GM21619 (cell line): Measurements from ENCODE around the gene SLC25A12.

Source experiments
- ATAC-seq: cut with Tn5 transposase; IDR thresholded peaks from one replicate; pipeline ENCODE4 v1.9.1; 2021; ENCODE audit not compliant: unreplicated experiment

The SLC25A12 gene

DNA sequence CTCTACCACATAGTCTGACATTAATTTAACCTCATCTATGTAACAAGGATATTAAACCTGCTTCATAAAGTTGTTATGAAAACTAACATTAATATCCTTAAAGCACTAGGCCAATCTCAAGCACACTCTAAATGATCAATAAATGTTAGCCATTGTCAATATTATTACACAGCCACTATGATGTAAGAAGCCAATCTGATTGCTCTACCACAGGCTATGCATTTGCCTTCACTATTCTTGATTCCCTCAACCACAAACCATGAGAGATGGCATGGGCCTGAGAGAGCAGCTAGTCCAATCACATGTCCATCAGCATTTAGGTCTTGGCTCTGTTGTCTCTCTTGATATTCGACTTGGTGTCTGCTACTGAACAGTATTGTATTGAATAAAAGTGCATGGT lies 4.2 kb downstream of the SLC25A12 start:
- no peak for ATAC-seq

DNA sequence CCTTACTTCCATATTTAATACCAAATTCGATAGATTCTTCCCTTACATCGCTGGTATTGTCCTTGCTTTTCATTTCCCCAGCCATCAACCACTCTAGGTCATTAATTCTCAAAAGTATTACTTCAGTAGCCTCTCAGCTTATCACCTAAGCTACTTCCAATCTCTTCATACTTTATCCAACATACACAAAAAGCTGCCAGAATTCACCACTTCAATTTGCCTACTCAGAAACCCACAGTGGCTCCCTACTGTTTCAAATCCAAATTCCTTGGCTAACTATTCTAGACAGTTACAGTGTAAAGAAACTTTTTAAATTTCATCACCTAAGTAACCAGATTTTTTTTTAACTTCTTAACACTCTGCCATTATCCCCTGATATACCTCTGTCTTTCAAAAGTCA lies 4.7 kb downstream of the SLC25A12 start:
- no peak for ATAC-seq

GRCh38 chr2:171883275-171883893 lies 10.7 kb downstream of the SLC25A12 start:
- ATAC-seq = no peak

GRCh38 chr2:171882089-171882769 lies 11.8 kb downstream of the SLC25A12 start:
- peak; percentile 74 for ATAC-seq

- ATAC-seq = no peak
Observed at GRCh38 chr2:171880774-171881173, 13.3 kb downstream of the SLC25A12 start.

DNA sequence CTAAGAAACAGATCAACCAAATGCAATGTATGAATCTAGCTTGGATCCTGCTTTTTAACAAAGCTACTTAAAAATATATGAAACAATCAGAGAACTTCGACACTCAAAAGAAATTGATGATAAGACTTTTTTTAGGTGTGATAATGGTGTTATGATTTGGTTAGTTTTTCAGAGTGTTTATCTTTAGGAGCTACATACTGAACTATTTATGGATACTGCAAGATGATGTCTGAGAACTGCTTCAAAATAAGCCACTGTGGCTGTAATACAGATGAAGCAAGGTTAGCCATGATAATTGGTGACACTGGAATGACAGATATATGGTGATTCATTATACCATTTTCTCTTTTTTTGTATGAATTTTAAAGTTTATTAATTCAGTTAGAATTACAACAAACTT lies 14.2 kb downstream of the SLC25A12 start:
- ATAC-seq = no peak

- no peak for ATAC-seq
Observed at GRCh38 chr2:171878481-171878993, 15.5 kb downstream of the SLC25A12 start.

DNA sequence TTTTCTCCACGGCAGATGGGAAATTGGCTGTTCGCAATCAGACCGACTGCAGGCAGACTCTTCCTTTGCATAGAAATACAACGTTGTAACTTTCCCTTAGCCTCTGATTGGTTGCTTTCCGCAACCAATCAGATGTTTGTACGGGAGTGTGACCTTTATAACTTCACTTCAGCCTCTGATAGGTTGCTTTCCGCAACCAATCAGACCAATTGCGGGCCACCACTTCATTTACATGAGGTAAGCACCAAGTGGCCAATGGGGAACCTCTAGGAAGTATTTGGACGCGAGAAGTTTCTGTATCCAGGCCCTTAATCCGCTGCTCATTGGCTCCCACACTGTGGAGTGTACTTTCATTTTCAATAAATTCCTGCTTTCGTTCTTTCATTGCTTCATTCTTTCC lies 19.1 kb downstream of the SLC25A12 start:
- no peak for ATAC-seq

GRCh38 chr2:171874517-171874916 lies 19.5 kb downstream of the SLC25A12 start:
- ATAC-seq = no peak

GRCh38 chr2:171864357-171864985 lies 29.6 kb downstream of the SLC25A12 start:
- ATAC-seq = no peak

DNA sequence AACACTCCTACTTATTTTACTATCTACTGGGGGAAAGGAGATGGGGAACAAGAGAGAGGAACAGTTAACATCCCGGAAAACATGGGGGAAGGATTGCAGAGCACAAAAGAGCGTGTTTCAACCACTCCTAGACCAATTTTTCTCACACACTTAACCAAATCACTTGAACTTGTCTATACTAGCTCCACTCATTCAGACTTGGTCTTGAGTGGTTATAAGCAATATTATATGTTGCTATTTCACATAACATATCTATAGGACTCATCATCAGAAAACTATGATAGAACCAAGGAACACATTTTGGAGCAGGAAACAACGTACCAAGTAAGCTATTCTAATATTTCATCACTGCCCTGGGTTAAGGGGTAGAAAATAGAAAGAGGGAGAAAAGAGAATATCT lies 31.5 kb downstream of the SLC25A12 start:
- ATAC-seq = no peak

DNA sequence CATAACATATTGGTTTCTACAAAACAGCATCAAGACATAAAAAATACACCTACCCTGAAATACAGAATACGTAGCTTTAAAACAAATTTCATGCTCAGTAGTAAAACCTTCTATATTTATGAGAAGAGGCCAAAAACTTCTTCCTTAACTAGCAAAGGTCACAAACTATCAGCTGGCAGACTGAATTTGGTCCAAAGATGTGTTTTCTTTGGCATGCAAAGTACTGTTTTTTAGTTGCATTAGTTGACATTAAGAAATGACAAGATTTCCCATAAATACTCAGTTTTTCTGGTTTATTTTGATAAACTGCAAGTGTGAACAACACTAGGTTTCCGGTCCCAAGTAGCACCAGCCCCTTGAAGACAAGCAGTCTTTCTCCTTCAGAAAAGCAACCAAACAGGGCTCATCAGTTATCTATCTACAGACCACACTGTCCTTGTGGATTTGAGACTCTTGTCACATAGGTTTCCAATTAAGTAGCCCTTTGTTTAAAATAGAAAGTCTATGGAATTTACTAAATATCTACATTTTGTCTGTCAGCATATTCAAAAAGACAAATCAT lies 35.6 kb downstream of the SLC25A12 start:
- ATAC-seq = no peak

DNA sequence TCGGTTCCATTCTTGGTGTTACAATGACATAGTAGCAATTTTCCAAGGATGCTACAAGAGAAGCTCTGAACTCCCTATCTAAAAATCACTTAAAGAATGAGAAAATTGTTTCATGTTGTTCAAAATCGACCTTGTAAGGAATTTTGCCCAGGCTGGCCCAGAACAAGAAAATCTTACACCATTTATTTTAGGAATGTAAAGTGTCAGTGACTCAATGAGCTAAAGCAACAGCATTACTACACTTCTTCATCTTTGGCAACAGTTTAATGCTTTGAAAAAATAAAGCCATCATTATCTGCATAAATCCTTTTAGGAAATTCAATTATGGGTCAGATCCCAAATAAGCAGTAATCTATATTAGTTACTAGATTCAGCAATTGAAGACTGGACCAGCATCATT lies 38.6 kb downstream of the SLC25A12 start:
- no peak for ATAC-seq

DNA sequence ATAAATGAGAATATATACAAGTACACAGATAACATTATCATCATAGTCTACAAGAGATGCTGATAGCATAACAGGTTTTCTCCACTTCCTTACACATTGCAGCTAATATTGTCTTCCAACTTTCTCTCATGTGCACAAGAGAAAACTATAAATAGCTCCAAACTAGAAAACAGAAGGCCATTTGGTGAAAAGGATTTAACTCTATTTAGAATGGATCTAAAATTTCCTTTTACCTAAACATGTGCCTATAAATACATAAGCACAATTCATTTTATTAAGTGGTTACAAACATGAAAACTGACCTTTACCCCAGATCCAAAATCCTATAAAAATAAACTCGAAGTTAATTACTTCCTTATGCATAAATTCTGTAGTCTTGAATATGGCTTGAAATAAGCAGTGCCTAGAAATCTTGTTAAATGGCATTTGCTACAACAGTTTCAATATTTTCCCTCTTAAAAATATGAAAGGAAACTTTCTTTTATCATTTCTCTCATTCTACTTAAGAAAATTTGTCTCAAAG lies 41.6 kb downstream of the SLC25A12 start:
- no peak for ATAC-seq

DNA sequence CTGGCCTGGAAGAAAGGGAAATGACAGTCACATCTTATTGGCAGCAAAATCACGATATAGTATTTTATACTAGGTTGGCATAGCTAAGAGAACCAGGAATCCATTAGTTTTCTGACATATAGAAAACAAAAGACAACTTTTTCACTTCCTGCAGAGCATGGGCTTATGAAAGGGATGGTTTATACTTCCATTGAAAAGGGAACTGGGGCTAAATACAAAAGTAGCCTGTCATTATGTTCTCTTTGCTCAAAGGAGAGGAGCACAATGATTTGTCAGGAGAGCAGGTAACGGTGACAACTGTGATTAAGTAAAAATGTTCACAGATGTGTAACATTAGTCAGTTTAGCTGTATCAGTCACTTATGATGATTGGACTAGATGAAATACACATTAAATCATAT lies 46.4 kb downstream of the SLC25A12 start:
- no peak for ATAC-seq

GRCh38 chr2:171846894-171847293 lies 47.1 kb downstream of the SLC25A12 start:
- ATAC-seq = no peak

- no peak for ATAC-seq
Observed at GRCh38 chr2:171841996-171842395, 52.0 kb downstream of the SLC25A12 start.

DNA sequence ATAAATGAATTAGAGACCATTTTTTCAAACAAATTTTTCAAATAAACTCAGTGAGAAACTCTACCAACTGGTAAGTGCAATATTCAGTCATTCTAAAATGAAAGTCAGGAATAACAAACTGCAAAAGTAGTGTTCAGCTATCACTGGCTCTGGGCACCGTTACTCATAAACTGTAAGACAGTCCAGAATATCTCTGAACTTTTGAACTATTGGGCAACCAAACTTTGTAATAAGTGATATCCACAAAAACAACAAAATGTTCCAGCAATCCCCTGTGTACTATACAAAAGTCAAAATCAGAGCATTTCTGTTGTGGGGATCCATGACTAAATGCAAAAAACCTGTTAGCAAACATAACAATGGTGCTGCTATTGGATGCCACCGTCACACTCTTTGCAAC lies 56.3 kb downstream of the SLC25A12 start:
- ATAC-seq = no peak

DNA sequence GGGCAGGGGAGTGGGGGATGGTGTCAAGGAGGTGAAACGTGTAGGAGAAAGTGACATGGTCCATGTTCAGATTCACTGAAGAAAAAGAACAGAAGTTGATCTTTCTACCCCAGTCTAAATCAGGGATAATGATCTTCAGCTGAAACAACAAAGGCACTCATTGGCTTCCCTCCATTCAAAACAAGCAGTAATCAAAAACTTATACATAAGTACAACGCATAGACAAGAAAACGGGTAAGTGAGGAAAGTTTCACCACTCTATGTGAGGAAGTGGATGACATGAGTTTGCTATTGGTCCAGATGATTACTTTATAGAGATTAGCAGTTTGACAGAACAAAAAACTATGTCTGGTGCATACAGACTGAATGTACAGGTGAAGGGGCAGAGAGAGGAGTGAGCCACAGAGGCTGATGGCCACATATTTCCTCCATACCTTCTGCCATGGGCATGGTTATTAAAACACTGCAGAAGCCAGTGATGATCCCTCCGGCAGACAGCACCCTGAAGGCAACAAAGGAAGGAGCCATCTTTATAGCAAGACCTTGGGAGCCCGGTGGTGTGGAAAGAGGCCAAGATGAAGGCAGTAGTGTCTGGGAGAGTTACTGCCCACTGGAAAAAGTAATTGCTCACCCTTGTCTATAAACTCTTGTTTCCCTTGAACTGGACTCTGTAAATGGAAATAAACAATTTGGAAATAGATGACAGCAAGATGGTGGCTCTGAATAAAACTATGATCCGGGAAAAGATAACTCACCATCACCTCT lies 57.7 kb downstream of the SLC25A12 start:
- ATAC-seq = no peak

DNA sequence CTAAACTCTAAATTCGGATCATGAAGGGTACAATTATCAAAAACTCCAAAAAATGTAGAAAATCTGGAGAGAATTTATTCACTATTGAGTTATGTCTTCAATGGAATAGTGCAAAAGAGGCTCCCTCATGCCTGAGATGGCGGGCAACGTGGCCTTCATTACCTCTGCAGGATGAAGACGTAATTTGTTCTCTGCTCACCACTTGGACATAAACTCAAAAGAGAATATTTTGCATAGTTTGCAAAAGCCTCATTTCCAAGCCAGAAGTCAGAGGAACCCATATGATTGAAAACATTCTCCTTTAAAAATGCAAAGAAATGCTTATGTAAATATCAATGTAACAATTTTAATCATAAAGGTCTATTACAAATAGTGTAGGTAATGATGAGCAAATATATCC lies 58.7 kb downstream of the SLC25A12 start:
- ATAC-seq = no peak

GRCh38 chr2:171834286-171834685 lies 59.8 kb downstream of the SLC25A12 start:
- no peak for ATAC-seq
